ENCODE data around the gene AMOT.

The AMOT gene

DNA sequence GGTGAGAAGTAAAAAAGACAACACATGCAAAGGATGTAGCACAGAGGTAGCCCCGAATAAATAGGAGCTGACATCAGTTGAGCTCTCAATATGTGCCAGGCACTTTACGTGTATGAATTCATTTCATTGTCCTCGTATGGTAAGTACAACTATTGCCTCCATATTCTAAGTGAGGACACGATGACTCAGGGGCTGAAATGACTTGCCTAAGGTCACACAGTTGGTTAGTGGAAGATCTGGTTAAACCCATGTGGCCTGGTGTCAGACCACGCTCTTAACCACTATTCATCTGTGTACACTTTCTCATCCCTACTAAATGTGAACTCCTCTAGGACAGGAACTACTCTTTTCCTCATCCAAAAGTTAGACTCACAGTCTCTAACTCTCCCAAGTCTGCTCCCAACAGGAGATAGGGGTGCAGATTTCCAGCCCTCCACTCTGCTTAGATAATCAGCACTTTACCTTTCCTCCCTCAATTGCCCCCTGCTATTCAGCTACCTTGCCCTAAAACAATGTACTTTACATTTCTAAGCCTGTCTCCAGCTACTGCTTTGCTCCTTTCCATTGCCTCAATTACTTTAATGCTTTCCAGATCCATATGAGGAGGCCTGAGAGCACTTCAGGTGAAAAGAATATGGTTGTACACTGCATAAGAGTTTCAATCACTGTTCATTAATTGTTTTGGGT lies 102.1 kb downstream of the AMOT start:
- Histone ChIP-seq H3K36me3 (ENCODE audit: low read depth) (no peaks in the 10 kb centered on the region), H3K27ac (ENCODE audit: poor library complexity, severe bottlenecking) (no peak overlapping the region), H3K4me1 (ENCODE audit: insufficient read depth, poor library complexity, severe bottlenecking) (no peaks in the 10 kb centered on the region), H3K27me3 (ENCODE audit: insufficient read depth, poor library complexity, severe bottlenecking) (no peaks in the 10 kb centered on the region), H3K4me3 (ENCODE audit: severe bottlenecking) (no peak overlapping the region), H3K9me3 (ENCODE audit: severe bottlenecking) (no peaks in the 10 kb centered on the region)
- DNase-seq (ENCODE audit: low spot score) (no peak), ATAC-seq (ENCODE audit: low read depth) (no peak)
- TF ChIP-seq, protein P1, sequence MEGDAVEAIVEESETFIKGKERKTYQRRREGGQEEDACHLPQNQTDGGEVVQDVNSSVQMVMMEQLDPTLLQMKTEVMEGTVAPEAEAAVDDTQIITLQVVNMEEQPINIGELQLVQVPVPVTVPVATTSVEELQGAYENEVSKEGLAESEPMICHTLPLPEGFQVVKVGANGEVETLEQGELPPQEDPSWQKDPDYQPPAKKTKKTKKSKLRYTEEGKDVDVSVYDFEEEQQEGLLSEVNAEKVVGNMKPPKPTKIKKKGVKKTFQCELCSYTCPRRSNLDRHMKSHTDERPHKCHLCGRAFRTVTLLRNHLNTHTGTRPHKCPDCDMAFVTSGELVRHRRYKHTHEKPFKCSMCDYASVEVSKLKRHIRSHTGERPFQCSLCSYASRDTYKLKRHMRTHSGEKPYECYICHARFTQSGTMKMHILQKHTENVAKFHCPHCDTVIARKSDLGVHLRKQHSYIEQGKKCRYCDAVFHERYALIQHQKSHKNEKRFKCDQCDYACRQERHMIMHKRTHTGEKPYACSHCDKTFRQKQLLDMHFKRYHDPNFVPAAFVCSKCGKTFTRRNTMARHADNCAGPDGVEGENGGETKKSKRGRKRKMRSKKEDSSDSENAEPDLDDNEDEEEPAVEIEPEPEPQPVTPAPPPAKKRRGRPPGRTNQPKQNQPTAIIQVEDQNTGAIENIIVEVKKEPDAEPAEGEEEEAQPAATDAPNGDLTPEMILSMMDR (IDR thresholded peaks at IDR 0.05; ENCODE audit: poor library complexity, severe bottlenecking), result no peak

DNA sequence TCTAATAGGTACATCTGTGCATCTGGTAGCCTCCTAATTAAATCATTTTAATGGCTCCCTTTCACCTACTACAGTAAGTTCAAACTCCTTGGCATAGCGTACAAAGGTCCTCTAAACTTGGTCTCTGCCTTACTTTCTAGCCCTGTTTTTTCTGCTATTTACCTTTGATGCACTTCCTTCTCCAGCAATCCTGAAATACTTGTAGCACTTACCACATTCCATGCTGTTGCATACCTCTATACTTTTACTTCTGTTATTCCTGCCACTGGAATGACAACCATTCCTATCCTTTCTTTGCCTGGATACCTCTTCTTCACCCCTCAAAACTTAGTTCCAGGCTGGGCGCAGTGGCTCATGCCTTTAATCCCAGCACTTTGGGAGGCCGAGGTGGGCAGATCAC lies 104.3 kb downstream of the AMOT start:
- DNase-seq (ENCODE audit: low spot score) (no peak), ATAC-seq (ENCODE audit: low read depth) (no peak)
- Histone ChIP-seq H3K27me3 (ENCODE audit: insufficient read depth, poor library complexity, severe bottlenecking) (no peaks in the 10 kb centered on the region), H3K4me3 (ENCODE audit: severe bottlenecking) (no peak overlapping the region), H3K27ac (ENCODE audit: poor library complexity, severe bottlenecking) (no peak overlapping the region), H3K36me3 (ENCODE audit: low read depth) (no peaks in the 10 kb centered on the region), H3K9me3 (ENCODE audit: severe bottlenecking) (no peaks in the 10 kb centered on the region), H3K4me1 (ENCODE audit: insufficient read depth, poor library complexity, severe bottlenecking) (no peaks in the 10 kb centered on the region)
- TF ChIP-seq, protein P1 (IDR thresholded peaks at IDR 0.05; ENCODE audit: poor library complexity, severe bottlenecking), result no peak

DNA sequence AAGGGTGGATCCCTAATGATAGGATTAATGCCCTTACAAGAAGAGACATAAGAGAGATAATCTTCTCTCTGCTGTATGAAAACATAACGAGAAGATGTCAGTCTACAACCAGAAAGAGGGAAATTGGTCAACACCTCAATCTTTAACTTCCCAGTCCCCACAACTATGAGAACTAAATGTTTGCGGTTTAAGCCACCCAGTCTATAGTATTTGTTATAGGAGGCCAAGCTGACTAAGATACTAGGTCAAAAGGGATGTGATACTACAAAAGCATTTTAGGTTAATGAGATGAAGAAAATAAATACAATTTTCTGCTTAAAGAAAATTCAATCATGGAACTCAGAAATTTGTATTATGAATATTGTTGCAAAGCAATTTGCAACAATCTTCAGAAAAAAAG lies 105.5 kb downstream of the AMOT start:
- no peak for ATAC-seq (ENCODE audit: low read depth)
- TF ChIP-seq, protein P1 (IDR thresholded peaks at IDR 0.05; ENCODE audit: poor library complexity, severe bottlenecking), result no peak

DNA sequence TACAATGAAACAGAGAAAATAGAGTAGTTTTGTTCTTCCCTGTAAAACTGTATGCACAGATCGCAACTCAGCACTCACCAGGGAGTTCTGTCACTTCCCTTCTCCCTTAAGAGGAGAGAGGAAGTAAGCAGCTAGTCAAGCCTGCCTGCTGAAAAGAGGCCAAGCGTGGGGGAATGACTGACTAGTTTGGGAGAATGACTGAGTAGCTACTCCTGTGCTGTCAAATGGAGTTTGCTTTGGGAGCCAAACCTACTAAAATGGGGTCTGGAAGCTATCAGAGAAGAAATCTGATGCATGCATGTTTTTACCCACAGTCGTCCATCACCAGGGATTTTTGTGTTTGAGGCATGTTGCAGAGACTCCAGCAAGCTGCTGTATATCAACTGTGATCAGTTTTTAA lies 106.3 kb downstream of the AMOT start:
- Histone ChIP-seq H3K9me3 (ENCODE audit: severe bottlenecking) (no peaks in the 10 kb centered on the region), H3K27me3 (ENCODE audit: insufficient read depth, poor library complexity, severe bottlenecking) (no peaks in the 10 kb centered on the region), H3K27ac (ENCODE audit: poor library complexity, severe bottlenecking) (no peak overlapping the region), H3K4me1 (ENCODE audit: insufficient read depth, poor library complexity, severe bottlenecking) (no peaks in the 10 kb centered on the region), H3K36me3 (ENCODE audit: low read depth) (no peaks in the 10 kb centered on the region), H3K4me3 (ENCODE audit: severe bottlenecking) (no peak overlapping the region)
- no peak for ATAC-seq (ENCODE audit: low read depth)
- TF ChIP-seq, protein P1 (IDR thresholded peaks at IDR 0.05; ENCODE audit: poor library complexity, severe bottlenecking), result no peak
- DNase-seq (ENCODE audit: low spot score), result no peak

More for the DNA sequence above, 105.5 kb downstream of the AMOT start:
- Histone ChIP-seq H3K27me3 (ENCODE audit: insufficient read depth, poor library complexity, severe bottlenecking) (no peaks in the 10 kb centered on the region), H3K4me1 (ENCODE audit: insufficient read depth, poor library complexity, severe bottlenecking) (no peaks in the 10 kb centered on the region), H3K36me3 (ENCODE audit: low read depth) (no peaks in the 10 kb centered on the region), H3K27ac (ENCODE audit: poor library complexity, severe bottlenecking) (no peak overlapping the region), H3K9me3 (ENCODE audit: severe bottlenecking) (no peaks in the 10 kb centered on the region), H3K4me3 (ENCODE audit: severe bottlenecking) (no peak overlapping the region)
- no peak for DNase-seq (ENCODE audit: low spot score)

DNA sequence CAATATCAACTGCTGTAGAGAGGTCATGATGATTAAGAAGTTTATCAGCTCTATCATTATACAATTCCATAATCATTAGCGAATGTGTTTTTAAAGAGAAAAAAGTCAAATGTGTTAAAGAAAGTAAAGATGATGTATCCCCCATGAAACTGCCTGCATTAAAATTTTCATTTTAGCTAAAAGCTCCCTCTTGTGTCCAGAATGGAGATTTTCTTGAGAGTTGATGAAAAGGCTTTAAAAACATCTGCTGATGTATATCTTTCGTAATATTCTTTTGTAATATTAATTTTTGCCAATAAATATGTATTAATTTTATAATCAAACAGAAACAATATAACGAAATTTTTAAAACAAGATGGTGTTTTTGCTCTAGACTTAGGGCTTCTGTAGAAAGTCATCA lies 108.8 kb downstream of the AMOT start:
- Histone ChIP-seq H3K36me3 (ENCODE audit: low read depth) (no peaks in the 10 kb centered on the region), H3K27ac (ENCODE audit: poor library complexity, severe bottlenecking) (no peak overlapping the region), H3K27me3 (ENCODE audit: insufficient read depth, poor library complexity, severe bottlenecking) (no peaks in the 10 kb centered on the region), H3K4me3 (ENCODE audit: severe bottlenecking) (no peak overlapping the region), H3K4me1 (ENCODE audit: insufficient read depth, poor library complexity, severe bottlenecking) (no peaks in the 10 kb centered on the region), H3K9me3 (ENCODE audit: severe bottlenecking) (no peaks in the 10 kb centered on the region)
- no peak for ATAC-seq (ENCODE audit: low read depth)
- TF ChIP-seq, protein P1 (IDR thresholded peaks at IDR 0.05; ENCODE audit: poor library complexity, severe bottlenecking), result no peak
- no peak for DNase-seq (ENCODE audit: low spot score)

All from RWPE2 (cell line).